ENCODE results near the gene NRG2.

- TF ChIP-seq CTCF (IDR thresholded peaks at IDR 0.05) (no peak), POLR2A (IDR thresholded peaks at IDR 0.05) (no peak)
These were observed 24.6 kb downstream of the NRG2 start for GRCh38 chr5:140018517-140018916.
